ENCODE data around the gene HOXB9.

Gene HOXB9

GRCh38 chr17:48617471-48618255 lies 8.5 kb downstream of the HOXB9 start:
- TF ChIP-seq CSDC2 (CRISPR knock-in tag; IDR thresholded peaks at IDR 0.05), result no peak
- no peak for TF ChIP-seq ZNF70 (CRISPR knock-in tag; IDR thresholded peaks at IDR 0.05)
- no peak for TF ChIP-seq OSR1 (CRISPR knock-in tag; IDR thresholded peaks at IDR 0.05)
- TF ChIP-seq ZFP3 (CRISPR knock-in tag; IDR thresholded peaks at IDR 0.05), result no peak
- TF ChIP-seq TSHZ2 (CRISPR knock-in tag; IDR thresholded peaks at IDR 0.05), result no peak
- no peak for TF ChIP-seq PATZ1 (CRISPR knock-in tag; IDR thresholded peaks at IDR 0.05; ENCODE audit: borderline replicate concordance)
- TF ChIP-seq PPARA (CRISPR knock-in tag; IDR thresholded peaks at IDR 0.05; ENCODE audit: borderline replicate concordance), result no peak
- no peak for TF ChIP-seq ZNF565 (CRISPR knock-in tag; conservative IDR thresholded peaks at IDR 0.05; ENCODE audit: low read depth)
- no peak for TF ChIP-seq CSRNP3 (CRISPR knock-in tag; IDR thresholded peaks at IDR 0.05)
- TF ChIP-seq SNAI2 (CRISPR knock-in tag; IDR thresholded peaks at IDR 0.05), result no peak
- TF ChIP-seq POU6F1 (CRISPR knock-in tag; IDR thresholded peaks at IDR 0.05; ENCODE audit: borderline replicate concordance, low read depth), result no peak
- no peak for TF ChIP-seq ARNTL (CRISPR knock-in tag; IDR thresholded peaks at IDR 0.05; ENCODE audit: borderline replicate concordance, low read depth)
- no peak for TF ChIP-seq ZFP30 (CRISPR knock-in tag; IDR thresholded peaks at IDR 0.05)
- TF ChIP-seq ESRRG (CRISPR knock-in tag; IDR thresholded peaks at IDR 0.05), result no peak
- no peak for TF ChIP-seq BACH2 (CRISPR knock-in tag; IDR thresholded peaks at IDR 0.05; ENCODE audit: borderline replicate concordance)
- TF ChIP-seq ZNF8 (CRISPR knock-in tag; IDR thresholded peaks at IDR 0.05), result no peak
- no peak for TF ChIP-seq ZC3H10 (CRISPR knock-in tag; IDR thresholded peaks at IDR 0.05)
- no peak for TF ChIP-seq CREB5 (CRISPR knock-in tag; IDR thresholded peaks at IDR 0.05; ENCODE audit: low read depth)
- no peak for TF ChIP-seq TOX (CRISPR knock-in tag; IDR thresholded peaks at IDR 0.05; ENCODE audit: borderline replicate concordance)
- TF ChIP-seq ISL1 (CRISPR knock-in tag; IDR thresholded peaks at IDR 0.05), result no peak
- ATAC-seq, result no peak

GRCh38 chr17:48616717-48617470 lies 9.3 kb downstream of the HOXB9 start:
- ATAC-seq, result no peak
- TF ChIP-seq ESRRG (CRISPR knock-in tag; IDR thresholded peaks at IDR 0.05), result no peak
- no peak for TF ChIP-seq TCF4 (CRISPR knock-in tag; IDR thresholded peaks at IDR 0.05; ENCODE audit: borderline replicate concordance)
- TF ChIP-seq ZNF8 (CRISPR knock-in tag; IDR thresholded peaks at IDR 0.05), result no peak
- no peak for TF ChIP-seq PPARA (CRISPR knock-in tag; IDR thresholded peaks at IDR 0.05; ENCODE audit: borderline replicate concordance)
- TF ChIP-seq ZFP30 (CRISPR knock-in tag; IDR thresholded peaks at IDR 0.05), result no peak

All from SK-N-SH treated with all-trans-retinoic acid at 6 μM for 48 hours (cell line).